ENCODE data around the gene SMIM30. TPM values are rescaled to one million over a fixed set of nuclear protein-coding genes. Genes with fewer than 3 reads are reported as not detected.

SMIM30 gene
- total RNA-seq, 1 experiment from 2014 or later, result 32.3 TPM

DNA sequence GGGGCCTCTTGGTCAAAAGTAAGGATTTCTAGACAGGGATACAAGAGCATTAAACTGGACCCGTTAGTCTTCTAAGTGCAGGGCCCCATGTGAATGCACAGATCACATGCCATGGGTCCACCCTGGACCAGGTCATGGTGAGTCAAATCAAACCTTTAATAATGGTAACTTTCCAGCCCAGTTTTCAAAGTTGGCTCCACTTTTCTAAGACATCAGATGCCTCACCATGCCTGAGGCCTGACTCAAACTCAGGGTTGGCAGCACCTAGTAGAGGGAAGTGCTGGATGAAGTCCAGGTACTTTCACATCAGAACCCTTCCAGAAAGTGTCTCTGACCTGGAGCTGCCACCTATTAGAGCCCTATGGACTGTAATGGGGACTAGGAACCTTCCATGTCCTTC is 9.7 kb upstream of the SMIM30 start:
- H4K5ac ChIP-seq (ENCODE audit: insufficient read length, low read depth, low read length), result no peak overlapping the region
- H2BK120ac ChIP-seq (ENCODE audit: low read depth, low read length, poor library complexity, severe bottlenecking), result no peak overlapping the region
- no peak overlapping the region for H3K9ac ChIP-seq (ENCODE audit: extremely low read depth, insufficient read length, low read length)
- no peak overlapping the region for H2BK5ac ChIP-seq (ENCODE audit: insufficient read length, low read length)
- no peak overlapping the region for H4K91ac ChIP-seq (ENCODE audit: insufficient read length, low read depth, low read length)
- H3K9me3 ChIP-seq (ENCODE audit: control insufficient read depth, low read depth, low read length), result no peaks in the 10 kb centered on the region
- Mint-ChIP-seq H3K4me3 (no peak overlapping the region), H3K36me3 (ENCODE audit: insufficient read depth in 1 of 3, low read depth in 3 of 3) (no peaks in the 10 kb centered on the region), H3K27me3 (ENCODE audit: low read depth) (peaks cover 6% of the 10 kb centered on the region; the same call in 1 of the 2 replicates), H3K9me3 (no peaks in the 10 kb centered on the region), H3K4me1 (no peaks in the 10 kb centered on the region), H3K27ac (no peak overlapping the region)
- H4K20me1 ChIP-seq (ENCODE audit: control insufficient read depth, insufficient read depth, insufficient read length), result no peaks in the 10 kb centered on the region
- no peak overlapping the region for H4K8ac ChIP-seq (replicated peaks; ENCODE audit: insufficient read length, low read depth, low read length)
- no peak overlapping the region for H3K23ac ChIP-seq (ENCODE audit: insufficient read length, low read depth, low read length)
- TF ChIP-seq, protein P1, sequence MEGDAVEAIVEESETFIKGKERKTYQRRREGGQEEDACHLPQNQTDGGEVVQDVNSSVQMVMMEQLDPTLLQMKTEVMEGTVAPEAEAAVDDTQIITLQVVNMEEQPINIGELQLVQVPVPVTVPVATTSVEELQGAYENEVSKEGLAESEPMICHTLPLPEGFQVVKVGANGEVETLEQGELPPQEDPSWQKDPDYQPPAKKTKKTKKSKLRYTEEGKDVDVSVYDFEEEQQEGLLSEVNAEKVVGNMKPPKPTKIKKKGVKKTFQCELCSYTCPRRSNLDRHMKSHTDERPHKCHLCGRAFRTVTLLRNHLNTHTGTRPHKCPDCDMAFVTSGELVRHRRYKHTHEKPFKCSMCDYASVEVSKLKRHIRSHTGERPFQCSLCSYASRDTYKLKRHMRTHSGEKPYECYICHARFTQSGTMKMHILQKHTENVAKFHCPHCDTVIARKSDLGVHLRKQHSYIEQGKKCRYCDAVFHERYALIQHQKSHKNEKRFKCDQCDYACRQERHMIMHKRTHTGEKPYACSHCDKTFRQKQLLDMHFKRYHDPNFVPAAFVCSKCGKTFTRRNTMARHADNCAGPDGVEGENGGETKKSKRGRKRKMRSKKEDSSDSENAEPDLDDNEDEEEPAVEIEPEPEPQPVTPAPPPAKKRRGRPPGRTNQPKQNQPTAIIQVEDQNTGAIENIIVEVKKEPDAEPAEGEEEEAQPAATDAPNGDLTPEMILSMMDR (conservative IDR thresholded peaks at IDR 0.05), result no peak
- no peak overlapping the region for H2AFZ ChIP-seq (ENCODE audit: low read length)
- no peak overlapping the region for H2BK20ac ChIP-seq (ENCODE audit: low read depth, low read length, poor library complexity, severe bottlenecking)
- H3K14ac ChIP-seq (ENCODE audit: insufficient read depth, low read length), result no peak overlapping the region
- H3K27ac ChIP-seq (ENCODE audit: insufficient read length, low read depth, low read length), result no peak overlapping the region
- H3K23me2 ChIP-seq (ENCODE audit: insufficient read length, low read depth, low read length, poor library complexity, severe bottlenecking), result no peaks in the 10 kb centered on the region
- H3K79me1 ChIP-seq (ENCODE audit: insufficient read depth, low read depth, low read length, poor library complexity, severe bottlenecking), result no peaks in the 10 kb centered on the region
- H3K4me2 ChIP-seq (ENCODE audit: insufficient read depth, insufficient read length, low read length), result no peak overlapping the region
- no peak overlapping the region for H3T11ph ChIP-seq (ENCODE audit: low read length)
- no peak overlapping the region for H3K18ac ChIP-seq (ENCODE audit: insufficient read length, low read depth, low read length)
- no peaks in the 10 kb centered on the region for H3K27me3 ChIP-seq (ENCODE audit: insufficient read depth, low read length)
- H2BK12ac ChIP-seq (ENCODE audit: insufficient read length, low read depth, low read length), result no peak overlapping the region
- no peak overlapping the region for H2BK15ac ChIP-seq (ENCODE audit: low read depth, low read length)
- no CpG with 5 or more reads among the region's 1 CpG for WGBS (ENCODE audit: extremely low coverage, insufficient read length, low lambda C conversion rate)
- H2AK5ac ChIP-seq (ENCODE audit: insufficient read length, low read length), result no peak overlapping the region
- H3K4ac ChIP-seq (ENCODE audit: low read depth, low read length), result no peak overlapping the region
- no peak overlapping the region for H3K56ac ChIP-seq (ENCODE audit: insufficient read length, low read depth, low read length)
- no peaks in the 10 kb centered on the region for H3K79me2 ChIP-seq (ENCODE audit: insufficient read depth, low read length)
- H3K4me1 ChIP-seq (ENCODE audit: insufficient read depth, low read length), result no peaks in the 10 kb centered on the region
- DNase-seq, result no peak

Measured in H9 (cell line).